Suppressor macrophage treated with lipopolysaccharide for 1 hour (primary cell): ENCODE results near the gene WDR93.

Experiments used
- DNase-seq, 3 donors: peaks; one replicate each; pipeline ENCODE4 v3.0.0-alpha.2; 2020 to 2022

WDR93 gene

DNA sequence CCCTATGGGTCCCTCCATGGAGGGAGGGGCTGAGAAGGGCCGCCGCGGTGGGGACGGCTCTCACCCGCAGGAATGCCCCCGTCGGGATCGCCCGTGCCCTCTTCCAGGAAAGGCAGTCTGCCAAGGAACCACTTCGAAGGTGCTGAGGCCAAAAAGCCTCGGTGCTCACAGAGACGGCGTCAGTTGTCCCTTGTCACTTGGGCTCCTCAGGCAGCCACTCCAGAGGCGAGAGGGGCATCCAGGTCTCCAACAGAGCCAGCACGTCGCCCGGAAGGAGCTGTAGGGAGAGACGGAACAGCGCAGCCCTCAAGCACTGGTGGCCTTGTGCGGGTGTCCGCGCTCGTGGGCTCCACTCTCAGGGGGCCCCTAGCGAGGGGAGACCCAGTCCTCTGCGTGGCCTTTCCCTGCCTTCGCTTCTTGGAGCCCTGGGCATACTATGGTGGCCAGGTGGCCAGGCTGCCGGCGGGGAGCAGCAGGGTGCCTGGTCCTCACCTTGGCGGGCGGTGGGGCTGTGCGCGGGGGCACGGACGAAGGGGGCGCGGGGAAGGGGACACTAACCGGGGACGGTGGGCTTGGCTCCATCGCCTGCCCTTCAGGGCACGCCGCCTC is 59.4 kb downstream of the WDR93 start:
- DNase-seq, result peak in 1 of 3 donors; percentile 20

DNA sequence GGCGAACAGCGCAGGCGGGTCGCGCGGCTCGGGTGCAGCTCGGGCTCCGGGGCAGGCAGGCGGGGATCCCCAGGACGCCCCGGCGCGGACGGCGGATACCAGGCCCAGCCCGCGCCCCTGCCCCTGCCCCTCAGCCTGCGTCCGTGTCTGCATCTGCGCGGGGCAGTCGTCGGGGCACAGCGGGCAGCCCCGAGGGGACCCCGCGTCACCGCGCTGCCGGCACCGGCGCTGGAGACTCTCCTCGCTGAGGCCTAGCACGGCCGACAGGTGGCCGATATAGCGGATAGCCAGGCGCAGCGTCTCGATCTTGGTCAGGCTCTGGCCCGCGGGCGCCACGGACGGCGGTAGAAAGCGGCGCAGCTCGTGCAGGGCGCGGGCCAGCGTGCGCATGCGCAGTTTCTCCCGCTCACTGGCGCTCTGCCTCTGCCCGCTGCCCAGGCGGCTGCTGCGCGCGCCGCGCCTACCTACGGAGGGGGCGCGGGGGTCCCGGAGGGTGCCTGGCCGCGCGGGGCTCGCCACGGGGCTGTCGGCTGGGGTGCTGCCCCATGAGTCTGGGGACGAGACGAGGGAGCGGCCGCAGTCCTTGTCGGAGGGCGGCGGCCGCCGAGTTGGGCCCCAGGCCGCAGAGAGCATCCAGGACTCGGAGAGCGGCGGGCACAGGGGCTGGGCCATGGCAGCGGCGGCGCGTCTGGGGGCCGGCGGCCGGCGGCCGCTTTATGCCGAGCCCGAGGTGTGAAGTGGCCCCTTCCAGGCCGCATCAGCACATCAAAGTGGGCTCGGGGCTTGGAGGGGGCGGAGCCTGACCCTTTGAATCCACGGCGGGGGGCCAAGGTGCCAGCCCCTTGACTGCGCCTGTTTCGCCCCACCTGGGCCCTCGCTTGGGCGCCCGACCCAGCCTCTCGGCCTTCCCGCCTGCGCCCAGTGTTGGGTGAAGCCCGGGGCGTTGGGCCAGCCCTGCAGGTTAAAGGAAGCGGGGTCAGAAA is 60.2 kb downstream of the WDR93 start, which contains the start of gene MESP1:
MESP1 (minus strand) TSS at position 690 of the 983 bp plus-strand sequence; CDS start at position 672, 18 bp downstream.
- DNase-seq, result peak; percentile 96 to 97 (median 97)

DNA sequence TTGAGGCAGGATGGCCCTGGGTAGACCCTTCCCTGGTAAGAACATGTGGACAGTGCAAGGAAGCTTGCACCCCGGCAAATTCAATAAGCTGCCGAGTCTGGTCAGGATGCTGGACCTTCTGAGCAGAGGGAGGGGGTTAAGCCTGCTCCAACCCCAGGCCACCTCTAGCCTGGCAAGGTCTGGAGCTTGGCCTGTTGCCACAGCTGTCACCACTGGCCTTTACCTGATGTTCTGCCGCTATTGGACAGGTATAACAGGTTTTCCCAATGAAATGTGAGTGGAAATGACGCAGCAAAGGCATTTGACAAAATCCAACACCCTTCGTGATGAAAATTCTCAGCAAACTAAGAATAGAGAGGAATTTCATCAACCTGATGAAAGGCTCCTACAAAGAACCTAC is 61.1 kb downstream of the WDR93 start:
- no peak for DNase-seq

DNA sequence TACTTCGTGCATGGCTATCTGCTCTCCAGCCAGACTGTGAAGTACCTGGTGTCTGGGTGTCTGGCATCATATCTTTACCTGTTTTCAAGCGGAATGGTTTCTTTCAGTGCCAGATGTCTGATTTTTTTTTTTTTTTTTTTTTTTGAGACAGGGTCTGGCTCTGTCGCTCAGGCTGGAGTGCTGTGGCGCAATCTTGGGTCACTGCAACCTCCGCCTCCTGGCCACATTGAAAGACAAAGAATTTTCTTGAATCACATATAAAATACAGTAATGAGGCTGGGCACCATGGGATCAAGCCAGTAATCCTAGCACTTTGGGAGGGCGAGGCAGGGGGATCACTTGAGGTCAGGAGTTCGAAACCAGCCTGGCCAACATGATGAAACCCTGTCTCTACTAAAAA is 63.2 kb downstream of the WDR93 start:
- DNase-seq, result no peak

DNA sequence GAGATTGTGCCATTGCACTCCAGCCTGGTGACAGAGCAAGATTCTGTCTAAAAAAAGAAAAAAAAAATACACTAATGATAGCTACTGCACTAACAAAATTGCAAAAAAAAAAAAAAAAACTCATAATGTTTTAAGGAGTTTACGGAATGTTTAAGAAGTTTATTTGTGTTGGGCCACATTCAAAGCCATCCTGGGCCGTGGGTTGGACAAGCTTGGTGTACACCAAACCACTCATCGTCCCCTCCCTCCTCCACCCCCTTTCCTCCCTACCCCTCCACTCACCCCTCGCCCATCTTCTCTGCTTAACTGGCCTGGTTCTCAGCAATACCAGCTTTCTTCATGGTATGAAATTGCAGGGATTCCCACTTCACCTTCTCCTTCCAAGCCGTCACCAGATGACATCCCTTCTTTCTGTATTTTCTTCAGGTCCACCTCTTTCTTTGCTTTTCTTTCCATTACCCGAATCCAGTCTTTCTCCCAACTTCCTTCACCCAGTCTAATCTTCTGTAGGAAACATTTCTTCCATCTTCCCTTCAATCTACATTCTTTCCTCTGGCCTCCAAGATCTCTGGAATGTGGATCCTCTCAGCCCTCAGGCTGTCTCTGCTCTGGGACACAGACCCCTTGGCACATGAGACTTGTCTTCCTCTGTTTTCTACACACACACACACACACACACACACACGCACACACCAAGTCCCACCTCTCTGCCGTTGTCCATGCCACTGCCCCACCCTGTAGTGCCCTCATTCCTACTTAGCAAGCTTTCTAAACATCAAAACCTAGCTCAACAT is 63.9 kb downstream of the WDR93 start:
- no peak for DNase-seq

DNA sequence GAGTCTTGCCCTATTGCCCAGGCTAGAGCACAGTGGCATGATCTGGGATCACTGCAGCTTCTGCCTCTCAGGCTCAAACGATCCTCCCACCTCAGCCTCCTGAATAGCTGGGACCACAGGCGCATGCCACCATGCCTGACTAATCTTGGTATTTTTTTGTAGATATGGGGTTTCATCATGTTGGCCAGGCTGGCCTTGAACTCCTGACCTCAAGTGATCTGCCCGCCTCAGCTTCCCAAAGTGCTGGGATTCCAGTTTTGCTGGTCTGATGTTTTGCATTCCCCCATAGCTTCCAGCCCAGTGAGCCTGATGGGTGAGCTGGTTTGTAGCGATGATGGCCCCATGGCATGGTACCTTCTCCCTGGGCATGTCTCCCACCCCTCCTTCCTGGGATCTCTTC is 65.1 kb downstream of the WDR93 start:
- DNase-seq, result no peak

DNA sequence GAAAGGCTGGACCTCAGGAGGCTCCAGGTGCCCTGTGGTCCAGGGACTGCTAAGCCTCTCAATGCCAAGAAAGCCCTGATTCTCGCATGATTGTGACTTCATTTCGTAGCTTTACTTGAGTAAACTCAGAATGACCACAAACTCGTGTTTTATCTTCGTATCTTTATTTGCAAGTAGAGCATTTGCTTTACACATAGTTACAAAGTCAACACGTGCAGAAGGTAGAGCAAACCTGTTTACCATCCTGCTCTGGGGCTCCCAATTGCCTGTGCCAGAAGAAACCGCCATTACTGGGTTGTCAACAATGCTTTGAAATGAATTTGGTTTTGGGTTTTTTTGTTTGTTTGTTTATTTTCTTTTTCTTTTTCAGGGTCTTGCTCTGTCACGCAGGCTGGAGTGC is 66.3 kb downstream of the WDR93 start:
- DNase-seq, result no peak

DNA sequence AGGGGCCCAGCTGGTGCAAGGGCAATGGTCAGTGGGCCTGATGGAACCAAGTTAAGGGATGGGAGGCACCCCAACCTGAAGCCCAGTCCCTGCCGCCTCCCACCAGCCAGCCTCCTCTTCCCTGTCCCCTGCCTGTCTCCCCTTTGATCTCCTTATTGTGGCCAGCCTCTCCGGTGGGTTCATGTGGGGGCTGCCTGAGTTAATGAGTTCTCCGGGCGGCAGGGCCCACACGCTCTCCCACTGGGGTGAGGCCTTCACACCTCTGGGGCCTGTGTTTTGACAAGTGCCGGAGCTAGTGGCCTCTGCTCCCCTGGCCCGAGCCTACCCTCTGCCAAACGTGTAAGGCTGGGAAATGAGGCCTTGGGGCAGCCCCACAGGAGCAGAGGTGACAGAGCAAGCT is 67.7 kb downstream of the WDR93 start:
- no peak for DNase-seq

DNA sequence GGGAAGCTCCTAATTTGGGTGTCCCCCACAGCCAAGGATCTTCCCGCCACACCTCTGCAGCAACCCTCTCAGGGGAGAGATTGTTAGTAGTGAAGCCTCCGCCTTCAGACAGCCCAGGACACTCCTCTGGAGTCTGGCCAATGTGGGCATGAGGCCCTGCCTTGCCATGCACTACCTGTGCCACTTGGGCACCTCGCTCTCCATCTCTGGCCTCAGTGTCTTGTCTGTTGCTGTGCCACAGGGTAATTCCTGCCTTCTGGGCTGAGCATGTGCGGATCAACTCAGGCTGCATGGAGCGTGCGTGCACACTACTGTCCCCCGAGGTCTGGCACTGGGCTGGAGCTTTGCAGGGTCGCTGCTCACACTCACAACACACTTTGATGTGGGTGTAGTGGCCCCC is 68.4 kb downstream of the WDR93 start:
- DNase-seq, result no peak

DNA sequence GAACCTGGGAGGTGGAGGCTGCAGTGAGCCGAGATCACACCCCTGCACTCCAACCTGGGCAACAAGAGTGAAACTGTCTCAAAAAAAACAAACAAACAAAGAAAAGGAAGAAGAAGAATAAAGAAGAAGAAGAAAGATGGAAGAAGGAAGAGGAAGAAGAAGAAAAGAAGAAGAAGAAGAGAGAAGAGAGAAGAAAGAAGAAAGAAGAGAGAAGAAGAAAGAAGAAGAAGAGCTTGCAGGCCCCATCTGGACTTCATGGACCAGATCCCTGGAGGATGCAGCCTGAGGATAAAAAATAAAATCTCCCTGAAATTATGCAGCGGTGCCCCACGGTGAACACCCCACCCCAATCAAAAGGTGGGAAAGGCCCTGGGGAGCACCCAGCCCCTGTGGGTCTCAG is 69.2 kb downstream of the WDR93 start:
- no peak for DNase-seq

DNA sequence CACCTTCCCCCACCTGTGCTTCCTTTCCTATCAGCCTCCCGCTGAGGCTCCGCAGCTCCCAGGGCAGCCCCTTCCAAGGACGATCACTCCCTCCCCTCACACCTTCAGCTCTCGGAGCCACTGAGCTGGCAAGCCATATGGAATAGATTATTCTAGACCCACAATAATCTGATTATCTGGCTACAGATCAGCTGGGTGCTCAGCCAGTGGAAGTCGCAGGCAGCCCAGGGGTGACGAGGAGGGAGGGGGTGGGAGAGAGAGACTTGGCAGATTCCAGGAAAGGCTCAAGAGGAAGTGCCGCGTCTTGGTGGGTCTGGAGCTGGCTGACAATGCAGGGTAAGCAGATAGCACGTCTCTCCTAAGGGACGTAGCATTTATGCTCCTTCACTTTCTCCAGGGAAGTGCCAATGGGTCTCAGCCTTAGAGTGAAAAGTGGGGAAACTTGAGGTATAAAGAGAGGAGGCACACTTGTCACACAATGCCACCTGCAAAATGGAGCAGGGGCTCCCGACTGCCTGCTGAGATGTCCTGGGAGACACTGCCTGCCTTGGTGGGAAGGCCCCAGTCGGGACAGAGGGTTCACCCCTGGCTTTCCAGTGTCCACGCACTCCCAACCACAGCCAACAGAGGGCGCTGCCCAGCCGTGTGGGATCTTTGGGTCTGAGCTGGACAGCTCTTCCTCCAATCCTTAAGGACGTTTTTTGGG is 69.8 kb downstream of the WDR93 start:
- DNase-seq, result peak; percentile 85 to 89 (median 89)

DNA sequence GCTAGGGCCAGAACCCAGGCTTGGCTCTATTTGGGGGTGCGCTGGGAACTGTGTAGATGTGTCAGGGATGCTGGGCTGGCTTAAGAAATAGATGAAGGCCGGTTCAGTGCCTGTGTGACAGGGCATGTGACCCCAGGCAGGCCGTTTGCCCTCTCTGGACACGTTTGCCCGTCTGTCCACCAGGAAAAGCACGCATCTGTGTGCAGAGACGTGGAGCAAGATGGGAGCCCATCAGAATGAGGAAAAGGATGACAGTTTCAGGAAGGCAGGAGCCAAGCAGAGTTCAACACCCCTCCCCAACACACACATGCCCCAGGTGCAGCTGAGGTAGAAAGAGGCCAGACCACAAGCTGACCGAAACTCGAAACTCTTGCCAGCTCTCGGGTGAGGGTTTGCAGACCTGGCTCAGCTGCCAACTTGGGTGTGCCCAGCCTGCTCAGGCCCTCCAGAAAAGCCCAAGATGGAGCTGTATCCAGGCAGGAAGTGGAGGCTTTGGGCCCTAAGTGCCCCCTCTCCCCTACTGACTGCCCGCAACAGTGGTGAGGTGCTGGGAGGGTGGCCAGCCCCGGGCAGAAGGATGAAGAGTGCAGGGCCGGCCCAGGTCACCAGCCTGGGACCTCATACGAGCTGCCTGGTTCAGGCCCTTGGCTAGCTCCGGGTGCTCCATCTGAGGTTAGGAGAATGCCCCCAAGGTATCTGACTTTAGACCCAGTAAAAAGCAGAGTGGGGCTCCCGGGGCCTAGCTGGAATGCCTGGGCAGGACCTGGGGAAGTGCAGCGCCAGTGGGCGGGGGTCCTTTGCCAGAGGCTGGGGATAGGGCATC is 70.6 kb downstream of the WDR93 start:
- no peak for DNase-seq

DNA sequence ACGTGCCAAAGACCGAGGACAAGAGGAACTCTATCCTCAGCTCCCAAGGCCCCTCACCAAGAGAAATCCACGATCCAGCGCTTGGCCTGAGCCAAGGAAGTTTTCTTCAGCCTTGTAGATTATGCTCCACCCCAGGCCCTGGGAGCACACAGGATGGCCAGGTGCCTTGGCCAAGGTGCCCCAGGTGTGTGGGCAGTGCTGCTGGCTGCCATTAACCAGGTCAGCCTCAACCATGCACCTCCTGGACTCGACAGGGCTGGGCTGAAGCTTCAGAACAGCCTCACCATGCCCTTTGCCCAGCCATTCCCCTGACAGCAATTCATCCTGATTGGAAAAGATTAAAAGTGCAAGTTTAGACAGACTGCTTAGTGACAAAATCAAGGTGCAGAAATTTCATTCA is 71.3 kb downstream of the WDR93 start:
- no peak for DNase-seq

DNA sequence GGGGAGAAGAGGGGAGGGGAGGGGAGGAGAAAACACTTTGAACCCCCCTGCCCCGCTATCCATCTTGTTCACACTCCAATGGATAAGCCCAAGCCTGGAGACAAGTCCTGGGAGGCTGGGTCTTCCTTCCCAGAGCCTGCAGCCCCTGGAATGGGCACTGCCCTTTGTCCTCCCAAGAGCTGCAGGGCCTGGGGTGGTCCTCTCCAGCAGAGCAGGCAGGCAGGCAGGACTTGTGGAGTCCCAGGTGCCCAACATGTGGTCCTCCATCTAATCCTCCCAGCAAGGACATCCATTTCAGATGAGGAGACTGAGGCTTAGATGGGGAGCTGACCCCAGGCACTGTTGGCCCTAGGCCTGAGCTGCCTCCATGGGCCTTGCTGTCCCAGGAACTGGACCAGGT is 75.1 kb downstream of the WDR93 start:
- DNase-seq, result no peak

DNA sequence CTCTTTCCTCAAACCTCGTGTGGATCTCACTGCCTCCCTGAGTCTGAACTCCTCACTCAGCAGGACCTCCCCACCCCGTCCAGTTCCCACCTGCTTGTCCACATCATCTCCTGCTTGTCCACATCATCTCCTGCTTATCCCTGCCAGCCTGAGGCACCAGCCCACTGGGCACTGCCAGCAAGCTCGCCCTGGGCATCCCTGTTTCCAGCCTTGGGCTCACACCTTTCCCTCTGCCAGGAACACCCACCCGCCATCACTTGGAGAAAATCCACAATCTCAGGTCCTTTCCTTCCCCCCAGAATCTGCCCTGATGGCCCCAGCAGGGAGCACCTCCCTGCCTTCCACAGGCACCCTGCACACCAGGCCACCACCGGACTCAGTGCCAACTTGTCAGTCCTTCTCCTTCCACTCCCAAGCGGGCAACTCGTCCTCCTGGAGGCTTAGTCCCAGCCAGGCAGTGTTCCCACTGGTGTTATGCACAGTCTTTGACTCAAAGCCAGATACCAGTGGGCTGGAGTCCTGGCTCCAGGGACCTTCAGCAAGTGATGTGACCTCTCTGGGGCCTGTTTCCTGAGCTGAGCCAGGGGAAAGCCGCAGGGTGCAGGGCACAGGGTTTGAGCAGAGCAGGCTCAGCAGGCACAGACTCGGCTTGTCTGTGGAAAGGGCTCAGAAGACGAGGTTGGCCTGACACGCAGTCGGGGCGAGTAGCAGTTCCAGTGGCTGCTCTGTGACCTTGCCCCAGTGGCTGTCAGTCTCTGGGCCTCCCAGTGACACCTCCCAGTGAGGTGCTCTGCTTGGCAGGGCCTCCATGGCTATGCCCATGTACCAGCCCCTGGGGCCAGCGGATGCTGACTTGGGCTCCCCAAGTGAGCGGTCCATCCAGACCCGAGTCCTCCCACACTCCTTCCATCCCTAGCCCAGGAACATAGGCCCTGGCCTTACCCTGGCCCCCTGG is 76.0 kb downstream of the WDR93 start:
- no peak for DNase-seq

DNA sequence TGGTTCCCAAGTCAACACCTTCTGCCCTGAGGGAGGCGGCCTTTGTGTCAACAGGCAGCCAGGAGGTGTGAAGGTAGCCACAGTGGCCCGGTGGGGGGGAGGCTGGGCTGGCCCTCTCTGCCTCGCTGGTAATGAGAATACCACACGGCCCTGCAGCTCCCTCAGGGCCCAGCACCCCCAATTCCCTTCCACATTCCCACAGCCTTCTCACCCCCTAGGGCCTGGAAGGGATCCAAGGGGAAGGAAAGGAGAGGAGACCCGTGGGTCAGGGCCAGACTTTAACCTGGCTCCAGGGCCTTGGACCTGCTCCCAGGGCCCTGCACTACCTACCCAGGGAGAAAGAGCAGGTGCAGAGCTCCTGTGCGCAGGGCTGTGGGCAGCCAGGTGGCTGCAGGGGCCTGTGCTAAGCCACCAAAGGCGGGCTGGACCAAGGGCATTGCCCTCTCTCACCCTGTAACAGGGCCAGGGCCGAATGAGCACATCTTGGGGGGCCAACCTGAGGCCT is 76.9 kb downstream of the WDR93 start:
- DNase-seq, result no peak

DNA sequence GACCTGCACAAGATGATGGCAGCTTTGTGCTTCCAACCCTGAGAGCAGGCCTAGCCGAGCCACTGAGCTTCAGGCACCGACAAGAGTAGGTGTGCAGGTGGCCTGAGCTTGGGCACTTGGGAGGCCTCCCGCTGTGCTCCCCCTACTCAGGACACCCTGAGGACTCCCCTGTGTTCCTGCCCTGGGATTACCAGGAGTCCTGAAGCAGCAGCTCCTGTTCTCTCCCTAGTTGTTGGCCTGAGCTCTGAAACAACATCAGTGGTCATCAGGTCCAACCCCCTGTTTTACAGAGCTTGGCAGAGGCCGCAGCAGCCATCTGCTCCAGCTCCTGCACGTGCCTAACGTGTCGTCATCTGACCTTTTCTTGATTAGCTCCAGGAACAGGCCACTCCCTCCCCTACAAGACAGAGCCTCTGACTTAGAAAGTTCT is 77.5 kb downstream of the WDR93 start:
- DNase-seq, result no peak

DNA sequence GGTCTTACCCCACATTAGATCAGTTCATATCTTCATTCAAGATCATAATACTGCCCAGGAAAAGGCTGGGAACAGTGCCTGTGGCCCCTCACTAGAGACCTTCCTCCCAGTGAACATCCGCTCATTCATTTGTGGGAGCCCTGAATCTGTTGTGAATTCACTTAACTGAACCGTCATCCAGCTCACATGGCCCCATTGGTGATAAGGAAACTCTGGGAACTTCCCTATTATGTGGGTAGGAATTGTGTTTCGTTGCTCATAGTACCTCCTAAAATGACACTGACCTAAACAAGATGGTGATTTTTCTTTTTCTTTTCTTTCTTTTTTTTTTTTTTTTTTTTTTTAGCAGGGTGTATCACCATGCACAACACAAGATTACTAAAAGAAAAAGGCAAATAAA is 78.8 kb downstream of the WDR93 start:
- DNase-seq, result peak; percentile 79 to 89 (median 86)

DNA sequence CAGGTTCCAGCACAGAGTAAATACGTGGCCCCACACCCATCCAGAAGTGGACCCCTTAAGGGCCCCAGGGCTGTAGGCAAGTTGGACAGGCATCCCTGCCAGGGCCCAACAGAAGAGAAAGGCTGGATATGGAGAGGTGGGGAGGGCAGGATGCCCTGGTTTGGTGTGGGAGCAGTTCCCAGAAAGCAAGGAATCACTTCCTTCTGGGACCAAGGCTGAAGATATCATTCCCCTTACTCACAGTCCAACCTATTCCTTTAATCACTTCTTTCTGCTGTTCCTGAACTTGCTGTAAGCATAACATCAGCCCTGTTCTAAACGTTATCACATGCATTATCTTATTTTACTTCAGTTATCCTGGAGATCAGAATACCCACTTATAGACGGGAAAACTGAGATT is 79.4 kb downstream of the WDR93 start:
- DNase-seq, result no peak

DNA sequence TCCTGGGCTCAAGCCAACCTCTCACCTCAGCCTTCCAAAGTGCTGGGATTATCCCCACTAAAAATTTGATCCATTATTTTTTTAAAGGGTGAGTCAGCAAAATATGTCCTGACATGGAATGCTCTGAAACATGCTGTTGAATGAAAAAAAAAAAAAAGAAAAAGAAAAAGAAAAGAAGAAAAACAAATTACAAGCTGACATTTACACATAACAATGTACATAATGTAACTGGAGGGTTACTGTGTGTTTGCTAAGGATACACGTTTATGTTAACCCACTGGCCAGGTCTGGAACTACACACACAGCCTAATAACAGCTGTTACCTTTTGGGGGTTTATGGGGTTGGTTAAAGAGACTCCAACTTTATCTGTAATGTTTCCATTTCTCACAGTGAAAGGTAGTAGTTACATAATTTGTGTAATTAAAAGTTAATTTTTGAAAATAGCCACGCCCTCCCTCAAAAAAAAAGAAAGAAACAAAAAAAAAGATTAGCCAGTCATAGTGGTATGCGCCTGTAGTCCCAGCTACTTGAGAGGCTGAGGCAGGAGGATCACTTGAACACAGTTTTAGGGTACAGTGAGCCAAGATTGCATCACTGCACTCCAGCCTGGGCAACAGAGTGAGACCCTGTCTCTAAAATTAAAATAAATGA is 82.4 kb downstream of the WDR93 start:
- no peak for DNase-seq
